Fibroblast of lung (primary cell): Measurements from ENCODE around the gene ITIH4.

Source experiments
- EZH2 ChIP-seq: IDR thresholded peaks from 2 replicates; pipeline ENCODE4 v1.5.1; 2012; ENCODE audit warnings: low read length, control low read depth, mild to moderate bottlenecking; ENCODE audit errors: missing control alignments
- TF ChIP-seq, protein P1 (sequence below), 2 donors: IDR thresholded peaks in 1 of 2; conservative IDR thresholded peaks in 1 of 2; 1 replicate in 1 of 2; 2 replicates in 1 of 2; pipeline ENCODE4 v1.5.1; 2011 to 2012; ENCODE audit warnings: low read length in 2 of 2, control low read depth in 1 of 2, inconsistent platforms in 1 of 2, low read depth in 1 of 2, mild to moderate bottlenecking in 1 of 2

DNA sequence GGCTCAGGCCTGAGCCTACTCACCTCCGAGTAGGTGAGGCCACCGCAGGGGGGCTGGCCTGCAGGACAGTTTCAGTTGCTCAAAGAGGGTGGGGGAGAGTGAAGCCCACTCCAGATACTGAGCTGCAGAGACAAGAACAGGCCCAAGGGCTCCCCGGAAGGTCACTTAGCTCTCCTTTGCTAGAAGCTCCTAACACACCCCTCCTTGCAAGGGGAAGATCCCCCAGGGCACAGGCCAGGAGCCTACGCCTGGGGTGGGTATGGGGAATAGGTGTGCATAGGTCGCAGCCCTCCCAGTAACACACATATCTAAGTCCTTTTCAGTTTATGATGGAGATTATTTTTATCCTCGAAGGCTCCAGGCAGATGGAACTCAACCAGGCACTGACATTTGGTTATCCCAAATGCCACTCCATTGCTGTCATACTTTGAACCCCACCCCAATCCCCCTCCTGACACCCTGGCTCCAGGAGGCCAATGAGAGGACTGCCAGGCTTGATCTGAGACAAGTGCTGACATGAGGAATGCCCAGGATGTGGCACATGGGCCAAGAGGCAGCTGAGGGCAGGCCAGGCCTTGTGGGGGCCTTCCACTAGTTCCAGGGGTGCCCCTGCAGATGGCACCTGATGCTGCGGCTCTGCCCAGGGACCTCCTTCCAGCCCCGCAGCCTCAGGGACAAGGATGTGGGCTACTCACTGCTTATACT is 5.4 kb upstream of the ITIH4 start:
- TF ChIP-seq, protein P1, sequence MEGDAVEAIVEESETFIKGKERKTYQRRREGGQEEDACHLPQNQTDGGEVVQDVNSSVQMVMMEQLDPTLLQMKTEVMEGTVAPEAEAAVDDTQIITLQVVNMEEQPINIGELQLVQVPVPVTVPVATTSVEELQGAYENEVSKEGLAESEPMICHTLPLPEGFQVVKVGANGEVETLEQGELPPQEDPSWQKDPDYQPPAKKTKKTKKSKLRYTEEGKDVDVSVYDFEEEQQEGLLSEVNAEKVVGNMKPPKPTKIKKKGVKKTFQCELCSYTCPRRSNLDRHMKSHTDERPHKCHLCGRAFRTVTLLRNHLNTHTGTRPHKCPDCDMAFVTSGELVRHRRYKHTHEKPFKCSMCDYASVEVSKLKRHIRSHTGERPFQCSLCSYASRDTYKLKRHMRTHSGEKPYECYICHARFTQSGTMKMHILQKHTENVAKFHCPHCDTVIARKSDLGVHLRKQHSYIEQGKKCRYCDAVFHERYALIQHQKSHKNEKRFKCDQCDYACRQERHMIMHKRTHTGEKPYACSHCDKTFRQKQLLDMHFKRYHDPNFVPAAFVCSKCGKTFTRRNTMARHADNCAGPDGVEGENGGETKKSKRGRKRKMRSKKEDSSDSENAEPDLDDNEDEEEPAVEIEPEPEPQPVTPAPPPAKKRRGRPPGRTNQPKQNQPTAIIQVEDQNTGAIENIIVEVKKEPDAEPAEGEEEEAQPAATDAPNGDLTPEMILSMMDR (conservative IDR thresholded peaks at IDR 0.05 in 1 of 2, IDR thresholded peaks at IDR 0.05 in 1 of 2; ENCODE audit: low read depth in 1 of 2, low read length in 2 of 2): no peak
- no peak for TF ChIP-seq EZH2
